ENCODE measurements around the gene LEF1. TPM values are rescaled to one million over a fixed set of nuclear protein-coding genes. Genes with fewer than 3 reads are reported as not detected.

Gene LEF1
- total RNA-seq, 1 experiment from 2014 or later: 2.8 TPM

- H3K79me2 ChIP-seq (ENCODE audit: low read depth): no peaks in the 10 kb centered on the region
- no peak for DNase-seq
These were observed 40.8 kb upstream of the LEF1 start for GRCh38 chr4:108209489-108209888.

GRCh38 chr4:108205859-108206258 is 37.1 kb upstream of the LEF1 start:
- no peaks in the 10 kb centered on the region for H3K4me1 ChIP-seq (replicated peaks; ENCODE audit: insufficient read depth)
- H4K20me1 ChIP-seq (ENCODE audit: insufficient read depth): no peaks in the 10 kb centered on the region
- no TSS peak for BruUV-seq (replicated peaks)
- H3K79me2 ChIP-seq (ENCODE audit: low read depth): no peaks in the 10 kb centered on the region
- no peak overlapping the region for H3K4me2 ChIP-seq
- no peaks in the 10 kb centered on the region for H3K9me3 ChIP-seq (ENCODE audit: insufficient read depth, low read depth)
- ChIA-PET POLR2A (ENCODE audit: unreplicated experiment) (no interaction called here), CTCF (interaction anchor here (0.7 kb wide), 1 partner anchor 12 kb away, joined by 5 read pairs; no protein-coding TSS in a partner anchor)
- no peak for DNase-seq
- no peak overlapping the region for H2AFZ ChIP-seq
- H3K4me3 ChIP-seq: no peak overlapping the region
- H3K9me2 ChIP-seq (ENCODE audit: insufficient read depth): no peaks in the 10 kb centered on the region
- no peak overlapping the region for H3K27ac ChIP-seq
- no peaks in the 10 kb centered on the region for H3K36me3 ChIP-seq (ENCODE audit: low read depth)
- no peaks in the 10 kb centered on the region for H3K27me3 ChIP-seq (ENCODE audit: insufficient read depth, low read depth)
- intact Hi-C loops (cut with micrococcal nuclease; ENCODE audit: unreplicated experiment): no loop called here
- TF ChIP-seq, protein P1, sequence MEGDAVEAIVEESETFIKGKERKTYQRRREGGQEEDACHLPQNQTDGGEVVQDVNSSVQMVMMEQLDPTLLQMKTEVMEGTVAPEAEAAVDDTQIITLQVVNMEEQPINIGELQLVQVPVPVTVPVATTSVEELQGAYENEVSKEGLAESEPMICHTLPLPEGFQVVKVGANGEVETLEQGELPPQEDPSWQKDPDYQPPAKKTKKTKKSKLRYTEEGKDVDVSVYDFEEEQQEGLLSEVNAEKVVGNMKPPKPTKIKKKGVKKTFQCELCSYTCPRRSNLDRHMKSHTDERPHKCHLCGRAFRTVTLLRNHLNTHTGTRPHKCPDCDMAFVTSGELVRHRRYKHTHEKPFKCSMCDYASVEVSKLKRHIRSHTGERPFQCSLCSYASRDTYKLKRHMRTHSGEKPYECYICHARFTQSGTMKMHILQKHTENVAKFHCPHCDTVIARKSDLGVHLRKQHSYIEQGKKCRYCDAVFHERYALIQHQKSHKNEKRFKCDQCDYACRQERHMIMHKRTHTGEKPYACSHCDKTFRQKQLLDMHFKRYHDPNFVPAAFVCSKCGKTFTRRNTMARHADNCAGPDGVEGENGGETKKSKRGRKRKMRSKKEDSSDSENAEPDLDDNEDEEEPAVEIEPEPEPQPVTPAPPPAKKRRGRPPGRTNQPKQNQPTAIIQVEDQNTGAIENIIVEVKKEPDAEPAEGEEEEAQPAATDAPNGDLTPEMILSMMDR (conservative IDR thresholded peaks at IDR 0.05): no peak
- TF ChIP-seq EZH2 (IDR thresholded peaks at IDR 0.05; ENCODE audit: low read depth): no peak
- no peaks in the 10 kb centered on the region for H3F3A ChIP-seq (ENCODE audit: insufficient read depth, low read depth)

More at GRCh38 chr4:108209489-108209888, 40.8 kb upstream of the LEF1 start:
- Histone ChIP-seq H2AFZ (no peak overlapping the region), H3K4me1 (replicated peaks; ENCODE audit: insufficient read depth) (no peaks in the 10 kb centered on the region), H3K9me2 (ENCODE audit: insufficient read depth) (no peaks in the 10 kb centered on the region), H3K9me3 (ENCODE audit: insufficient read depth, low read depth) (no peaks in the 10 kb centered on the region), H3K36me3 (ENCODE audit: low read depth) (no peaks in the 10 kb centered on the region), H3F3A (ENCODE audit: insufficient read depth, low read depth) (no peaks in the 10 kb centered on the region), H4K20me1 (ENCODE audit: insufficient read depth) (no peaks in the 10 kb centered on the region), H3K27ac (no peak overlapping the region), H3K4me3 (no peak overlapping the region), H3K4me2 (no peak overlapping the region), H3K27me3 (ENCODE audit: insufficient read depth, low read depth) (no peaks in the 10 kb centered on the region)
- ChIA-PET POLR2A (ENCODE audit: unreplicated experiment) (no interaction called here), CTCF (no interaction called here)
- intact Hi-C loops (cut with micrococcal nuclease; ENCODE audit: unreplicated experiment): no loop called here
- no TSS peak for BruUV-seq (replicated peaks)
- TF ChIP-seq, protein P1 (conservative IDR thresholded peaks at IDR 0.05): no peak
- no peak for TF ChIP-seq EZH2 (IDR thresholded peaks at IDR 0.05; ENCODE audit: low read depth)

DNA sequence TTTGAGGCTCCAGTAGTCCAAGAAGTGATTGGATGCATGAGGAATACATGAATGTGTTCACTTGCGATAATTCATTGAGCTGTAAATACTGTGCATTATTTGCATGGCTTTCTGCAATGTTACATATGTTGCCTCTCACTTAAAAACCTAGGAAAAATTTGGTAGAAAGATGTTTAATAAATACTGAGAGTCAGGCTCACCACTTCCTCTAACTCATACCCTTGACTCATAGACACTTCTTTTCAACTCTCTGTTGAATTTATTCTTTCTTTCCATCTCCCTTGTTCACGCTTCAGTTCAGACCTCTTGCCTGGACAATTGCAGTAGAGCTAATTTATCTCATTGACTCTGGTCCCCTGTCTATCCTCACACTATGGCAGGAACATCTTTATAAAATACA is 35.8 kb upstream of the LEF1 start:
- Histone ChIP-seq H3K4me3 (no peak overlapping the region), H4K20me1 (ENCODE audit: insufficient read depth) (no peaks in the 10 kb centered on the region), H3K79me2 (ENCODE audit: low read depth) (no peaks in the 10 kb centered on the region), H3K9me3 (ENCODE audit: insufficient read depth, low read depth) (no peaks in the 10 kb centered on the region), H3K4me1 (replicated peaks; ENCODE audit: insufficient read depth) (no peaks in the 10 kb centered on the region), H2AFZ (no peak overlapping the region), H3K4me2 (no peak overlapping the region), H3F3A (ENCODE audit: insufficient read depth, low read depth) (no peaks in the 10 kb centered on the region), H3K27ac (no peak overlapping the region), H3K9me2 (ENCODE audit: insufficient read depth) (no peaks in the 10 kb centered on the region), H3K36me3 (ENCODE audit: low read depth) (no peaks in the 10 kb centered on the region), H3K27me3 (ENCODE audit: insufficient read depth, low read depth) (no peaks in the 10 kb centered on the region)
- no TSS peak for BruUV-seq (replicated peaks)
- POLR2A ChIA-PET (ENCODE audit: unreplicated experiment): no interaction called here
- TF ChIP-seq, protein P1 (conservative IDR thresholded peaks at IDR 0.05): no peak
- TF ChIP-seq EZH2 (IDR thresholded peaks at IDR 0.05; ENCODE audit: low read depth): no peak
- intact Hi-C loops (cut with micrococcal nuclease; ENCODE audit: unreplicated experiment): no loop called here
- DNase-seq: no peak
- CTCF ChIA-PET: no interaction called here
